Inferior parietal cortex (tissue), 1 donor: ENCODE results near the gene JAKMIP1.

Experiments used
- DNase-seq: peaks from one replicate; pipeline ENCODE4 v3.0.0-alpha.2; 2016; ENCODE audit errors: extremely low spot score

The JAKMIP1 gene

DNA sequence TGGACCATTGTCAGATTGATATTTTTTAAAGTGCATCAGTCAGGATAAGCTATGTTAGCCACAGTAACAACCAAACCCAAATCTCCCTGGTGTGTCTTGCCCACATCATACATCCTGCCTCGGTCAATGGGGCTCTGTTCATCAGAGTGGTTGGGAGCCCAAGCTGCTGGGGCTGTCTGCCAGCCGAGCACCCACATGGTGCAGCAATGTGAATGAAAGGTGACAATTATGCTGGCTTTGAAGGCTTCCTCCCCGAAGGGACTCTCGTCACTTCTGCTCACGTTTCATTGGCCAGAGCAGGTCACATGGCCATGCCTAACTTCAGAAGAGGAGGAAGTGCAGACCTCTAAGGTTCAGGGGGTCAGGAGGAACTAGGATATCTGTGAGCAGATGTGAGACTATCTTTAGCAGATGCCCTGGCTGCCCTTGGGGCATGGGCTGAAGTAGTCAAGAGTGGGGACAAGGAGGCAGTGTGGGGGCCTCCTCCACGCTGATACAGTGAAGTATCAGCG, 1.3 kb upstream of the JAKMIP1 start:
- DNase-seq, result no peak

DNA sequence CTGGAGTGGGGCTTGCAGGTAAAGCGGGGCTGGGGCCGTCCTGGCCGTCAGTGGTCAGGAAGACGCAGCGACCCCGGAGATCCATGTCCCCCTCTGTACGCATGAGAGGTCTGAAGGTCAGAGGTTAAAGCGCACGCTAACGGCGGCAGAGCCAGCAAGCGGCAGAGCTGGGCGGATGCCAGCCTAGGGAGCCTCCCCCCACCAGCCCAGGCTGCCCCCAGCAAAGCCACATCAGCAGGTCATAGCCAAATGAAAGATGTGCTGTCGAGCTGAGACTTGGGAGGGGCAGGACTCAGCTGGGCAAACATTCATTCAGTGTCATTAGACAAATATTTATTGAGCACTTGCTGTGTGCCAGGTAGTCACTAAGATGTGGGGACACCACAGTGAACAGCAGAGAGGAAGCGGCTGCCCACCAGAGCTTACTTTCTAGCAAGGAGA, 593 bp upstream of the JAKMIP1 start:
- DNase-seq, result no peak

DNA sequence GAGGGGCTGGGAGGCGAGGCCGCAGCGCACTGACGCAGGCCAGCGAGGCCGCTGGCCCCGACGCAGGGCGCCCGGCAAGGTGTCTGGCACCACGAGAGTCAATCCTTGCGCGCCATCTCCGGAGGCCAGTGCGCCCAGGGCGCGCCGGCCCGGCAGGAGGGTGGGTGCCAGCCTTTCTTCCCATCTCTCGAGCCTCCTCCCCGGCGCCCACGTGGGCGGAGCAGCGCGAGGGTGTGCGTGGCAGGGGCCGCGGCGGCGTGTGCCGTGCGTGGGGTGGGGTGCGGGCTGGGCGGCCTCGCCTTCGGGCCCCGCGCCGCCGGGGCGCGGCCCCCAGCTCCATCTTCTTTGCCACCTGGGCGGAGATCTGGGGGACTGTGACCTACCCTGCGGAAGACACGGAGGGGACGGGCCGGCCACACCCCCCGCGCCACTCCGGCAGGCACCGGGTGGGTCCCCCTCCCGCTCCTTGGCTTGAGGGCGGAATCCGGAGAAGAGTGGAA, 877 bp downstream of the JAKMIP1 start:
- no peak for DNase-seq

DNA sequence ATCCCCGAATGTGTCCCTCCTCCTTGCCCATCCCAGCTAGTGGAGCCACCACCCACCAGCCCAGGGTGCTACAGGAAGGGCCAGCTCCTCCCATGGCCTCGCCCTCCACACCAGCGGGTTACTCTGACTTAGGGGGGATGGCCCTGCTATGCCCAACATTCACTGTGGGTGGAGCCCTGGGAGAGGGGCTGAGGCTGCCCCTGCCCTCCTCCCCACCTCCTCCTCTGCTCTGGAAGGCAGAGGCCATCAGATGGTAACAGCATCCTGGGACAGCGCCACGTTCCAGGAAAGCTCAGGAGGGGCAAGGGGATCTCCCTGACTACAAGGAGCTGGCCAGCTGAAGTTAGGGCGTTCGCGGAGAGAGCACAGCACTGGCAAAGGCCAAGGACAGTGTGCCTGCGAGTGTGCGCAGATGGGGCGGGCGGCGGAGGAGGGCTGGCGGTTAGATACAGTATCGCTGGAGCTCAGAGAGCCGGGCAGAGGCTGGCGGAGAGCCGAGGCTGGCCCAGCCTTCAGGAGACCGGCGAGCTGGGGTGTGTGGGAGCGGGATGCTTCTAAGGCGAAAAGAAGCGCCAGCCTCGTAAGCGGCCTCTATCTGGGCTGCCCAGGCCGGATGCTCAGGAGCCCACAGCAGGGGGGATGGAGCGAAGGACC, 1.5 kb downstream of the JAKMIP1 start:
- no peak for DNase-seq

DNA sequence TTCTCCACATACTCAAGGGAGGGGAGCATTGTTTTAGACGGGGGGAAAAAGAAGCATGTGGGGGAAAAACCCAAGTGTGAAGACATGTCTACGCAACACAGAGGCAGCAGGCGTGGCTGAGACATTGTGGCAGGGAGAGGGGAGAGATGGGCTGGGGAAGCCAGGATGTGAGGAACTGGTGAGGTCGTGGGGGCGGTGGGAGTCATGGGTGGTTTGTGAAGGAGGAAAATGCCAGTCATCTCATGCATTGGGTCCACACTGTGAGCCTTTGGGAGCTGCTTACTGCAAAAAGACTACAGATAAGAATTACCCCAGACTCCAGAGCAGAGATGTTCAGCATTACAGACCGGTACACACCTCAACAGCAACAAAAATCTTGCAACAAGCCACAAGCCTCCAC, 2.1 kb downstream of the JAKMIP1 start:
- DNase-seq, result no peak

DNA sequence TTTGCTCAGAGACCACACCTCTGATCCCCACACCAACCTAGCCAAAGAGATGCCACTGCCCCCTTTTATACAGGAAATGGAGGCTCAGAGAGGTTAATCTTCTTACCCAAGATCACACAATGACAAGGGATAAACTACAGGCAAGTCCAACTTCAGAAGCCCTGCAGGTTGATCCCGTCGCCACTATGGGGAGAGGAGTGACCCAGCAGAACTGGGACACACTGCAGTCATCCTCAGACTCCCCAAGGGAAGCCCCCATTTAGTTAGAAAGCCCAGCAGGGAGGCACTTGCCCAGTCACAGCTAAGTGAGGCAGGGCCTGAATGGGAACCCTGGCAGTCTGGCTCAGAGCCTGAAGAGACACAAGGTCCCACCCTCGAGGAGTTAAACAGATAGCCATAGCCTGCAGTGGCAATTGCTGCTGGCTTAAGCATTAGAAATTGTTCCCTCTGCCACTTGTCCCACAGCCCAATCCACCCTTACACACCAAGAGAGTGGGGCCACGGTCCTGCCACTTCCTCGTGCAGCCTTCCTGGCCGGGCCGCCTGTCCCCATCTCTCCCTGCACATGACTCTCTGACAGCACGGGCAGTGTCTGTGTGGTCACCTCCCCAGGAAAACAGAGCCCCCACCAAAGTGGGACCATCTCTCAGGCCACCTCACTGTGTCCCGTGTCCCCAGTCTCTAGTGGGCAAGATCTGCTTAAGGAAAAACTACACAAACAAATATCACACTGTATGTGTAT, 2.7 kb downstream of the JAKMIP1 start:
- no peak for DNase-seq

DNA sequence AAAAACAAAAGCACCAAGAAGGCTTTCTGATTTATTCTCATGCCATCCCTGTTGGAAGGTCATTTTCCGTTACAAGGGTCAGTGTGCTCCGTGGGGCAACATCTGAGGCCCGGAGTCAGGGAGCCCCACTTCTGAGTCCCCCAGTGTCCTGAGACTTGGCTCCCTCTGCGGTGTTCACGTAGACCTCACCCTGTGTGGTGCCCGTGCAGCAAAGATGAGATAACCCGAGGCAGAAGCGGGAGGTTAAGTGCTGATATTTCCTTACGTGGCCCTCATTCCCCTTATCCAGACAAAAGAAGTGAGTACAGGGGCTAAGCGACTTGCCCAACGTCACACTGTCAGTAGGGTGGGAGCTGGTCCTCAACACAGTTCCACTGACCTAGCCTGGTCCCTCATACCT, 3.5 kb downstream of the JAKMIP1 start:
- no peak for DNase-seq

DNA sequence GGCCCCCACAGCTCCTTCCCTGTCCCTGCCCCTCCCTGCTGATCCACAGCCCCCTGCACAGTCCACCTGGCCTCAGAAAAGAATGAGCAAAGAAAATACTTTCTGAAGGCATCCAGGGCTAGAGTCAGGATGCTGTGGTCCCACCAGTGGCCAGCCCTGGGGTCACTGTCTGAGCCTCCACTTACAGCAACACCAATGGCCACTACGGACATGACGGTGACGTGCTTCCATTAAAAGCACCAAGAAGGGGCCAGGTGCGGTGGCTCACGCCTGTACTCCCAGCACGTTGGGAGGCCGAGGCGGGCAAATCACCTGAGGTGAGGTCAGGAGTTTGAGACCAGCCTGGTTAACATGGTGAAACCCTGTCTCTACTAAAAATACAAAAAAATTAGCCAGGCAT, 4.0 kb downstream of the JAKMIP1 start:
- no peak for DNase-seq

DNA sequence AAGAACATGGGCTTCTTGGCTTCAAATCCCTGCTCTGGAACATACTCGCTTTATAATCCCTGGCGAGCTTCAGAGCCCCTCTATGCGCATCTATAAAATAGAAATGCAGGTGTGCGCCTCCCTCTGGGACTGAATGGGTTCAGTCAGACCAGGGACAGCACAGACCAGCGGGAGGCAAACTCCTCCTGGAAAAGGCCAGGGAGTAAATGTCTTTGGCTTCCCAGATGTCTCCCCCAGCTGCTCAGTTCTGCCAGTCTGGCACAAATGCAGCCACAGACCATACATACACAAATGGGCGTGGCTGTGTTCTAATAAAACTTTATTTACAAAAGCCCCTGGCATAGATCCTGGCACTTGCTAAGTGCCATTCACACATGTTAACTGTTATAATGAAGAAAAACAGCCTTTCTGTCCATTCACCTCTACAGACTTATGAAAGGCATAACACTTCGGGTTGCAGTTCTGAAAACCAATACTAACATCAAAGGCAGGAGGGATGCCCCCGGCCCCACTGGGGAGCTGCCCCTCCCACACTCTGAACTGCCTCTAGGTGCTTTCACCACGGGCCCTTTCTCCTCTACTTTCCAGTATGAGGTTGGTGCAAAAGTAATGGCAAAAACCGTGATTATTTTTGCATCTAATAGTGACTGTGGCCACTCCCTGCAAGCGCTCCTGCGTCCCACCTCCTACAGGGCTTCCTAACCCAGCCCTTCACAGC, 4.6 kb downstream of the JAKMIP1 start:
- no peak for DNase-seq

DNA sequence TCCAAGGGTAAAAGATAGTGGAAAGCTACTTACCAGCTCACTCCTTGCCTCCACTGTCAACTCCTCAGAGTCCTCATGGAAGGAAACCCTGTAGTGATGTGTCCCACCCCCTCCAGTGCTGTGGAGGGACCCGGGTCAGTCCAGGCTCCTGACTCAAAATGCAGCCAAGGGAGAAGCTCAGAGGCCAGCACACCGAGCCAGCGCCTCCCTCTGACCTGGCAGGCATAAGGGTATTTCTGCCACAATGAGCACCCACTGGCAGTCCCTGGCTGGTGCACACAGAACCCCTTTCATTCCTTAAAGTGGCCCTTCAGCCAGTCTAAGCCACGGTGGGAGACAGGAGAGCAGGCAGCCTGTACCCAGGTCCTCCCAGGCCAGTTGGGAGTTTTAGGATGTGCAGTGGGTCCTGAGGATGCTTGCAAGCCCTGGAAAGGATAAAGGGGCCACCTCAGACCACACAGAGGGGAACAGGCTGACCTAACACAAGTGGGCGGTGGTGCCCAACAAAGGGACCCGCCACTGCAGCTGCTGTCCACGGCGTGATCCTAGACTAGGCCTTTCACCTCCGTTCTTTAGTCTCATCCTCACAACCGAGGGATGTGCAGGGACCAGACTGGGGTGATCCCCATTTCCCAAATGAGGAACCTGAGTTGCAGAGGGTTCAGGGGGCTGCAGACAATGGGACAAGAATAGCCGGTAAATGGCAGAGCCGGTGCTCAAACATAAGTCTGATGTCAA, 5.7 kb downstream of the JAKMIP1 start:
- DNase-seq, result no peak

DNA sequence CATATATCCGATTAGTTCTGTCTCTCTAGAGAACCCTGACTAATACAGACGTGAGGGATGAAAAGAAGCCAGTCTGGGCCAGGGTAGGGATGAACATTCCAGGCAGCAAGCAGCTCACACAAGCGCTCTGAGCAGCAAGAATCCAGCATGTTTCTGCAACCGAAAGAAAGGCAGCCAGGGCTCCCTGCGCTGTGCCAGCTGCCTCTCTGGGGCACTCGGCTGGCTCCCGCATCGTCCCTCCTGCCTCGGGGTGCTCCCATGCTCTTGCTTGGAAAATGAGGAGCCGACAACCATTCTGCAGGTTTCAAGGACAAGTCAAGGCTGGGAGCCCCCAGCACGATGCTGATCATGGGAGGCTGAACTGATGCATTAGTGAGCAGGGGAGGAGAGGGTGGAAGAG, 7.0 kb downstream of the JAKMIP1 start:
- DNase-seq, result no peak

DNA sequence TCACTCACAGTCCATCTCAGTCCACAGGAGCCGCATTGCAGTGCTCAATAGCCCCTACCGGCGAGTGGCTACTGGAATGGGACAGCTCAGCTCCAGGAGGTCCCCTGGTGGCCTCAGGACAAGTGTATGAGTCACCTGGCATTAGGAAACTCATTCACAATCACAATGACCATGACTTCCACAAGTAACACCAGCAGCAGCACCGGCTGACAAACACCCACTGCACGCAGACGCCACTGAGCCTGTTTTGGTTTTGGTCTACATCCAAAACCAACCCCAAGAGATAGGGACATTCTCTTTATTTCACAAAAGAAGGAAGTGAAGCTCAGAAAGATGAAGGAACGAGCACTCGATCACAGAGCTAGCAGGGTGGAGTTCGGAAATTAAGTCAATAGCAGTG, 8.1 kb downstream of the JAKMIP1 start:
- no peak for DNase-seq

DNA sequence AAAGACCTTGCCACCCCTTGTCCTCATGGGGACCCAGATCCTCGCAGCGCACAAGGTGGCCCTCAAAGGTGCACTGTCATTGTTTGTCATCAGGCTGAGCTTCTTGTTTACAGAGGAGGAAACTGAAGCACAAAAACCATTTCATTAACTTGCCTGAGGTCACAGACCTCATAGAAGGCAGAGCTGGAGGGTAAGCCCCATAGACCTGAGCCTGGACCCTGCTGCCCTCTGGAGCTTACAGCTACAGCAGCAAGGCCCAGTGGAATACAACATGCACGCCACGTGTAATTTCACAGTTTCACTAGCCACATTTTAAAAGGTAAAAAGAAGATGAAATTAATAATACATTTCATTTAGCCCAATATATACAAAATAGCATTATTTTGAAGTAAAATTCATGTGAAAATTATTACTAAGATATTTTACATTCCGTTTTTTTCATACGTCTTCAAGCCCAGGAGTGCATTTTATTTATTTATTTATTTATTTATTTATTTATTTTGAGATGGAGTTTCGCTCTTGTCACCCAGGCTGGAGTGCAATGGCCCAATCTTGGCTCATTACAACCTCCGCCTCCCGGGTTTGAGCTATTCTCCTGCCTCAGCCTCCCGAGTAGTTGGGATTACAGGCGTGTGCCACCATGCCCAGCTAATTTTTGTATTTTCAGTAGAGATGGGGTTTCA, 8.8 kb downstream of the JAKMIP1 start:
- no peak for DNase-seq

DNA sequence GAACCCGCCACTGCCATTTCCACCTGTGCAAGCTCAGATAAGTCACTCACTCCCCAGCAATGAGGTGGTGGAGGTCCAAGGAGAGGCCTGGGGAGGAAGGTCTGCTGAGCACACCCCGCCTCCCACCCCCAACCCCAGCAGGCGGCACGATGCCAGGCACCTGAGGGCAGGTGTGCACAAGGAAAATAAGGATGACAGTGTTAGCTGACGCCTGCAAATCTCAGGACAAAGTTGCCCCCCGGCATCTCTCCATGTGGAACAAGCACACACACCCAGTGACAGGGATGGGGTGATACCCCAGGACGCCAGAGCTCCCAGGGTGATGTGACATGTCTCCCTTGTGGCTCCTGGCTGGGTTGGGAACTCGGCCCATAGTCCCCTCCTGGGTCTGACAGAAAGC, 9.9 kb downstream of the JAKMIP1 start:
- DNase-seq, result no peak

DNA sequence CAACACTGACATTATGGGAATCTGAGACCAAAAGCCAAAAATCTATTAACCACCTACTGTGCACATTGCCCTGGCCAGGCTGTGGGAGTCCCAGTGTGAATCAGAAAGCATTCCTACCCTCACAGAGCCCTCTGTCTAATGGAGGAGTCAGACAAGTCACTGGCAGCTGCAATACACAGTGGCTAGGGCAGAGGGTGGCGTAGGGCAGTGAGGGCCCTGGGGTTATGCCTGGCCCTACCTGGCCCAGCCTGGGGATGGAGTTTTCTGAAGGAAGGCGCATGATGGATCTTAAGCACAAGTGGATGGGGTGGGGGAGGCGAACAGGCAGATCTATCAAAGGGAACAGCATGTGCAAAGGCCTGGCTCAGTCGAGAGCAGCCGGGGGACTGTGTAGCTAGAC, 10.8 kb downstream of the JAKMIP1 start:
- no peak for DNase-seq

DNA sequence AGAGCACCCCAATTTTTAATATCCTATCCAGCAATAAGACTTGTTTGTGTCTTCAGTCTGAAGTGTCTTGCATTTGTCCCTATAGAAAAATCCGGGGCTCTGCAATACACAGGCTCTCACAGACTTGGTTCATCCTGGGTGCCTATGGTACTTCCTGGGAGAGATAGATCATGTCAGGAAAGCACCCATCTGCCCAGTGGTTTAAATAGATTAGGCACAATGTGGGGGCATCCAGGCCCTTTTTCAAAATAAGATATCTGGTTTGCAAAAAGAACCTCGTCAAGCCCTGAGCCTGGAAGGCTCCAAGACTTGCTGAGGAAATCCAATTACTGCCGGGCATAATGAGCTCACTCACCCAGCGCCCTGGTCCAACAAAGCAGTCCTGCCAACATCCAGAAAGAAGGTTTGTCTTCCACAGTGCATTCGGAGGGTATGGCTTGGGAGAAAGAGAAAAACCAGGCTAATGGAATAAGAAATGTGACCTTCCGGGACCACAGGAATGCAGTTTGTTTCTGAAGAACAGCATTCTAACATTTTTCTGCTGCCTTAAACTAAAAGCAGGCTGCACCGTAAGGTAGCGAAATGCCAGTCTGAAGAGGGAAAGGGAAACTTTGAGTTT, 11.6 kb downstream of the JAKMIP1 start:
- no peak for DNase-seq

DNA sequence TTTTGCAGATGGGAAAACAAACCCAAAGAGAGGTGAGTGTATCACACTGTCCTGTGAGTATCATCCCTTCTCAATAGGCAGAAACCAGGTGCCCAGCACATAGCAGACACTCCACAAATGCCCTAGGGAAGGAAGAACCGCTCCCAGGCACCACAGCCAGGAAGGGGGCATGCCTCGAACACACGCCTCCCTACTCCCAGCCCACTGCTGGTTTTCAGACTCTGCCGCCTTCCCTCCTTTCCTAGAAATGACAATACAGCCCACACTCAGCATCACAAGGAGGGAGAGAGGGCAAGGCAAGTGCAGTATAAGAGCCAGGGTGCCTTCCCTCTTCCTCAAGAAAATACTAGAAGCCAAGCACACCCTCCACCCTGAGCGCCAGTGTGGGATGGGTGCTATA, 16.2 kb downstream of the JAKMIP1 start:
- no peak for DNase-seq

DNA sequence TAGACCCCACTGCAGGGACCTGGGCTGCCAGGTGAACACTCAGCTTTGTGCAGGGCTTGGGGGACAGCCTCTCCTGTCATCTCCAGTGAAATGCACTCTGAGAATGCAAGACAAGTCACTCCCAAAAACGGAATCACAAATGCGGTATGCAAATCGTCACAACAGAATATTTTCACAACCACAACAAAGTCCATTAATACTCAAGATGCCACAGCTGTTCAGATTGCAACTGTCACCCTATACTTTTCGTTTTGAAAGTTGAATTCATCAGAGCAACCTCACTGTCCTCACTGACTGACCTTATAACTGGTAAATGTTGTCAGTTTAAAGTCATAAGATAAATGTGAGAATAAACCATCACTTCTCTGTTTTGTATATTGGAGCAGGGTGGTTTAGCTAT, 16.6 kb downstream of the JAKMIP1 start:
- no peak for DNase-seq

DNA sequence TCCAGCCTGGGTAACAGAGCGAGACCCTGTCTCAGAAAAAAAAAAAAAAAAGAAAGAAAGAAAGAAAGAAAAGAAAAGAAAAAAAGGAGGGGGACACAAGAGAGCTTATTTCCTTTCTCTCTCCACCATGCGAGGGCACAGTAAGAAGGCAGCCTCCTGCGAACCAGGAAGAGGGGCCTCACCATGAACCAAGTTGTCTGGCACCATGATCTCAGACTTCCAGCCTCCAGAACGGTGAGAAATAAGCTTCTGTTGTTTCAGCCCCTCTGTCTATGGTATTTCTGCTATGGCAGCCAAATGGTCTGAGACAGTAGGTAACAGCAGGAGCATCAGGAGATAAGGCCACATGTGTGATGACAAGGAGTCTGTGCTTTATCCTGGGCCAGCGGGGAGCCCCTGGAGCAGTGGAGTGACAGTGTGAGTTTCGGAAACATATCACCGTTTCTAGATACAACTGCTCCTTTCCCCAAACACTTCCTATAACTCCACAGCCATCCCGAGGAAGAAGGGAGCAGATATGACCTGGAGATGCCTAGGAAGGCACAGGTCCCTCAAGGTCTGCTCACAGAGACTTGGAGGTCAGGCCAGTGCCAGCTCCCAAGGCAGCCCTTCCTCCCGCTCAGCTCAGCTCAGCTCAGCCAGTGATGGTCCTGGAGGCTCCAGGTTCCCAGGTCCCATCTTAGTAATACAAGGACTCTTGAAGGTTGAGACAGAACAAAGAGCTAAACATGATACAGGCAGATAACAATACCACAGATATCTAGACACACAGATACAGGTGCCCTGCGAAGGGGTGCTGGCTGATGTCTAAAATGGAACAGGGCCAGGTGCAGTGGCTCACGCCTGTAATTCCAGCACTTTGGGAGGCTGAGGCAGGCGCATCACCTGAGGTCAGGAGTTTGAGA, 17.7 kb downstream of the JAKMIP1 start:
- no peak for DNase-seq
